RWPE1 (cell line): Measurements from ENCODE around the gene WAC.

ENCODE experiments used
- CTCF ChIA-PET: fragments of 350-600 bp; sonication (Branson Sonifier 250); formaldehyde crosslinking; extraction: SDS; loops from one replicate; lab custom pipeline; 2021; lab: Yijun Ruan, JAX
- POLR2A ChIA-PET: fragments of 400-600 bp; formaldehyde crosslinking; extraction: SDS; loops from one replicate; lab custom pipeline; 2020; ENCODE audit warnings: antibody characterized with exemption; ENCODE audit not compliant: low non-redundant PET; lab: Yijun Ruan, JAX
- DNase-seq: peaks from one replicate; pipeline ENCODE4 v3.0.0; 2012; ENCODE audit warnings: low spot score
- H3K27ac ChIP-seq: fragments of 450-650 bp; 2 replicates; pipeline ENCODE4 v1.5.1; 2017
- CTCF ChIP-seq: fragments of 450-650 bp; conservative IDR thresholded peaks from 2 replicates; pipeline ENCODE4 v1.5.1; 2017; ENCODE audit warnings: low read depth, mild to moderate bottlenecking

WAC gene

GRCh38 chr10:28541717-28542365 is 8.9 kb downstream of the WAC start:
- POLR2A ChIA-PET, result no interaction called here
- TF ChIP-seq CTCF, result no peak
- CTCF ChIA-PET, result interaction anchor here (0.6 kb wide), 1 partner anchor 167 kb away, joined by 3 read pairs; no protein-coding TSS in a partner anchor
- DNase-seq, result no peak
- H3K27ac ChIP-seq, result no peak overlapping the region

- CTCF ChIA-PET, result no interaction called here
- POLR2A ChIA-PET, result no interaction called here
- no peak for DNase-seq
- TF ChIP-seq CTCF, result no peak
- H3K27ac ChIP-seq, result no peak overlapping the region
Measured at GRCh38 chr10:28542728-28543127, 9.8 kb downstream of the WAC start.

- TF ChIP-seq CTCF, result no peak
- no peak for DNase-seq
- ChIA-PET POLR2A (no interaction called here), CTCF (interaction anchor here (0.7 kb wide), 1 partner anchor 1091 kb away, joined by 3 read pairs; the partner anchor contains the start of gene SVIL)
- no peak overlapping the region for H3K27ac ChIP-seq
Measured at GRCh38 chr10:28544058-28544457, 11.1 kb downstream of the WAC start.

GRCh38 chr10:28545967-28546644 is 13.2 kb downstream of the WAC start:
- no peak overlapping the region for H3K27ac ChIP-seq
- CTCF ChIA-PET, result interaction anchor here (0.6 to 0.7 kb wide), 3 partner anchors 10 to 54 kb away, joined by 3 to 4 read pairs (median 3); no protein-coding TSS in a partner anchor
- no peak for TF ChIP-seq CTCF
- POLR2A ChIA-PET, result no interaction called here
- DNase-seq, result no peak

- no peak for TF ChIP-seq CTCF
- no peak for DNase-seq
- no peak overlapping the region for H3K27ac ChIP-seq
- POLR2A ChIA-PET, result no interaction called here
- CTCF ChIA-PET, result no interaction called here
Measured at GRCh38 chr10:28548781-28549498, 16.0 kb downstream of the WAC start.

GRCh38 chr10:28551086-28551485 is 18.2 kb downstream of the WAC start:
- no peak for TF ChIP-seq CTCF
- ChIA-PET CTCF (interaction anchor here (0.7 kb wide), 1 partner anchor 65 kb away, joined by 4 read pairs; no protein-coding TSS in a partner anchor), POLR2A (no interaction called here)
- no peak overlapping the region for H3K27ac ChIP-seq
- no peak for DNase-seq
